Measurements from ENCODE around the gene CCL3.
A peak's percentile ranks its signal among the peaks of the same experiment; 100 is the strongest.
"Not testable (repeated sequence)": the region's sequence is repeated elsewhere in the genome, so short reads cannot be mapped to it uniquely, and the experiment has no call there.

Gene CCL3

DNA sequence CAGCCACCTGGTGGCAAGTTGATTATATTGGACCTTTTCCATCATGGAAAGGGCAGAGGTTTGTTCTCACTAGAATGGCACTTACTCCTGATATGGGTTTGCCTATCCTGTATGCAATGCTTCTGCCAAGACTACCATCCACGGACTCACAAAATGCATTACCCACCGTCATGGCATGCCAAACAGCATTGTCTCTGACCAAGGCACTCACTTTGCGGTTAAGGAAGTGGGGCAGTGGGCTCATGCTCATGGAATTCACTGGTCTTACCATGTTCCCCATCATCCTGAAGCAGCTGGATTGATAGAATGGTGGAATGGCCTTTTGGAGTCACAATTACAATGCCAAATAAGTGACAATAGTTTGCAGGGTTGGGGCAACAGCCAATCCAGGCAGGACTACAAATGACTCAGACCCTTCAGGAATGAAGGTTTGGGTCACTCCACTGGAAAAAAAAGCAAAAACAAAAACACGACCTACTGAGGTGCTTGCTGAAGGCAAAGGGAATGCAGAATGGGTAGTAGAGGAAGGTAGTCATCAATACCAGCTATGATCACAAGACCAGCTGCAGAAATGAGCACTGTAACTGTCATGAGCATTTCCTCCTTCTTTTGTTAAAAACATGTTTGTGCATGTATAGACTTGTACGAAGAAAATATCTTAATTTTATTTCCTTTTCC, 25.2 kb upstream of the CCL3 start:
- DNase-seq = not testable (repeated sequence)

DNA sequence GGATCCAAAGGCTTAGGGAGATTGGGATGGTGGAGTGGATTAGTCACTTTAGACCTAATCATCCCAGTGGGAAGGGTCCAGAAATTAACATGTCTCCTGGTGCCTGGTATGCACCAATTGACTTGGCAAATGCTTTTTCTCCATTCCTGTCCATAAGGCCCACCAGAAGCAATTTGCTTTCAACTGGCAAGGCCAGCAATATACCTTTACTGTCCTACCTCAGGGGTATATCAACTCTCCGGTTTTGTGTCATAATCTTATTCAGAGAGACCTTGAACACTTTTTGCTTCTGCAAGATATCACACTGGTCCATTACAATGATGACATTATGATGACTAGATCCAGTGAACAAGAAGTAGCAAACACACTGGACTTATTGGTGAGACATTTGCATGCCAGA, 23.2 kb upstream of the CCL3 start:
- not testable (repeated sequence) for DNase-seq

DNA sequence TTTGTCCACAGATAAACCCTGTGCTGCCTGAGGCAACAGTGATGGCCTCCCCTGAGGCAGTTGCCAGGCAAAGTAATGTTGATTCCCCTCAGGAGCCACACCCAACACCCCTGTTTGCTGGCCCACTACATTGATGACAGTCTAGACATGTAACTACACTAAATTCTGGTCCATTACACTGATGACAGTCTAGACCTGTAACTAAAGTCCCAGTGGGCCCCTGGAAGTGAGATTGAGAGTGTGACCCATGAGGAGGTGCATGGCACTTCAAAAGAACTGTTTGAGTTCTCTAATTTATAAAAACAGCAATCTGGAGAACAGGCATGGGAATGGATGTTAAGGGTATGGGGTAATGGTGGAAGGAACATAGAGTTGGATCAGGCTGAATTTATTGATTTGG, 22.6 kb upstream of the CCL3 start:
- DNase-seq = no peak

- no peak for DNase-seq
These were observed 21.1 kb upstream of the CCL3 start for GRCh38 chr17:36111068-36111490.

DNA sequence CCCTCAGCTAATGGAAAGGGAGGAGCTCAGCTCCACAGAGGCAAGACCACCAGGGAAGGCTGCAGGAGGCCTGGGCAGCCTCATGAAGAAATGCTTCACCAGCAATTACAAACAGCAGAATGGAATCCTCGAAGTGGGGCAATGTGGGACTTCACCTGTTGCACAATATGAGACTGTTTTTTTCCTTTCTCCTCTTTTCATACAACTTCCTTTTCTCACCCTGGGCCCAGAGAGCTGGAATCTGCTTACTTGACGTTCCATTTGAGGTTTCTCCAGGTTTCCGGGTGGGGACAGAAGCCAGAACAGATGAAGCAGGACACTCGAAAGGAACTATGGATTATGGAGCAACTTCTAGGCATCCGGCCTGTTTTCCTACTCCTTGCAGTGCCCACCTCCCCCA, 18.3 kb upstream of the CCL3 start:
- DNase-seq = not testable (repeated sequence)

- peak; percentile 46 for DNase-seq
These were observed 17.7 kb upstream of the CCL3 start for GRCh38 chr17:36107660-36108059.

- no peak for DNase-seq
These were observed 16.5 kb upstream of the CCL3 start for GRCh38 chr17:36106493-36106835.

GRCh38 chr17:36105781-36106492, 16.0 kb upstream of the CCL3 start:
- DNase-seq = peak; percentile 36

DNA sequence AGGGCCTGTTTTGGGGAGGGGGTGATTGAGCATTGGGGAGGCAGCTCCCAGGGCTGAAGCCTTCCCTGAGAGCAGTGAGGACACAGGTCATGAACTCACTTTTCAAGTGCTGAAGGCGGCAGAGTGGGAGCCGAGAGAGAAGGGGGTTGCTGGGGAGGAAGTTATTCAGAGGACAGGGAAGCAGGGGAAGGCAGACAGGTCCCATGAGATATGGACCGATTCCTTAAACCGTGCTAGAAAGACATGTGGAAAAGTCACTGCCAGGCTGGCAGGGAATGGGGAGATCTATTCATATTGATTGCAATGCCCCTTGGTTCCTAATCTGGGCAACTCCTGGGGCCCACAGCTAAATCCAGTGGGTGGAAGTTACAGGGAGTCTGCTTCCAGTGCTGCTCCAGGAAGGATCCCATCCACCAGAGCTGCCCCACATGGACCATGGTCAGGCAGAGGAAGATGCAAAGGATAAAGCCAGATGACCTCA, 14.8 kb upstream of the CCL3 start:
- peak; percentile 8 for DNase-seq

DNA sequence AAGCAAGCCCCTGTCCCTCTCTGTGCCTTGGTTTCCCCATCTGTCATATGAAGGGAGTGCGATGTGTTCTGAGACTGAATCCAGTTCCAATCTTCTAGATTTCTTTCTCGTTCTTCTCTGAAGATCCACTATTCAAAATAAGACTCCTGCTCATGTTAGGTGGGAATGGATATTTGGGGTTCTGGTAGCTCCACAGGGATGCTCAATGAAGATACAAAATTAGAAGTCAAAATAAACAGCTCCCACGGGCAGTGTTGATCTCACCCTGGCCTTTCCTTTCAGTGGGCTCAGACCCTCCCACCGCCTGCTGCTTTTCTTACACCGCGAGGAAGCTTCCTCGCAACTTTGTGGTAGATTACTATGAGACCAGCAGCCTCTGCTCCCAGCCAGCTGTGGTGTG, 14.3 kb upstream of the CCL3 start:
- not testable (repeated sequence) for DNase-seq

DNA sequence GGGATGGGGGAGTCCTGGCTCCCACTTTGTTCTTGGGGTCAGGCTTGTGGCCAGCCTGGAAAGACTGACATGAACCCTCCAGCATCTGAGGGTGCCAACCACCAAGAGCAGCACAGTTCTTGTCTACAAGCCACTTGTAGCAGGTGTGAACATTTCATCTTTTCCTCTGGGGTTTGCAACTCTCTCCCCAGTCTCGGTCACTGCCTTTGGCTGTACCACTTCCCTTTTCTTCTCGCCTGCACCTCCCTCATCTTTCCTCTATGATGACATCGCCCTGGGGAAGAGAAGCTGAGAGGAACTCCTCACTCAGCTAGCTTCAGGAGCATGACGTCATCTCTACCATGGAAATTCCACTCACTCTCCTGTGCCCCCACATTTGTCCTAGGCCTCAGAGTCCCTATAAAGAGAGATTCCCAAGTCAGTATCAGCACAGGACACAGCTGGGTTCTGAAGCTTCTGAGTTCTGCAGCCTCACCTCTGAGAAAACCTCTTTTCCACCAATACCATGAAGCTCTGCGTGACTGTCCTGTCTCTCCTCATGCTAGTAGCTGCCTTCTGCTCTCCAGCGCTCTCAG, 13.5 kb upstream of the CCL3 start, which contains the start of gene CCL4:
Gene CCL4 (plus strand): TSS at position 427 of the 575 bp plus-strand sequence. CDS start 79 bp downstream, at position 506.
- peak; percentile 67 for DNase-seq

GRCh38 chr17:36099004-36099403, 9.1 kb upstream of the CCL3 start:
- DNase-seq = not testable (repeated sequence)

DNA sequence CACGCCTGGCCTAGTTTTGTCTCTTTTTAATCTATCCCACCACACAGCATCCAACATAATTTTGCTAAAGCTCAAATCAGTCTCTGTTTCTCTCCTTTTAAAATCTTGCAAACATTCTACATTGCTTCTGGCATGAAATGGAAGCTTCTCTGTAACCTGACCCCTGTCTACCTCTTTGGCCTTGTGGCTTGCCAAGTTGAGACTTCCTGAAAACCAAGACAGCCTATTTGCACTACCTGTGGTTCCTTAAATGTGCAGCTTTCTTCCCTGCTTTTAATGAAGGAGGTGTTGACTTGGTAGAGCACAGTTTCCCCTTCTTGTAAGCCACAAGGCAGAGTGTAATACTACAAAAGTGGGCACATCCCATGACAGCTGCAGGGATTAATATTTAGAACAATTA, 6.0 kb upstream of the CCL3 start:
- no peak for DNase-seq

DNA sequence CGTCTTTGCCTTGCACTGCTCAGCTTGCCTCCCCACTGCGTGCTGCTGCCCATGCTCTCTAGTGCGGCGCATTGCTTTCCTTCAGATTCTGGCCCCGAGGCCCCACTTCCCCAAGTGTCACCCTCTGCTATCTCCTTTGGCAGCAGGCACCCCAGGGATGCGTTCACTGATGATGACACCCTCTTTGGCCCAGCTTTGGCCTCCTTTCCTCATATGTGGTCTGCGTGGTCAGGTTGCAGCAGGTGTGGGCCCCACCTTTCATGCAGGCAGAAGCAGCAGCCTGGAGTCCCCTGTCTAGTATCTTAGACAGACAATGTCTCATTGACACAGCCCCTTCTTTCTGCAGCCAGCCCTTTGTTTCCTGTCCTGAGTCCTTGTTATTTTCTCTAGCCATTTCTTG, 4.8 kb upstream of the CCL3 start:
- DNase-seq = no peak

- DNase-seq = no peak
These were observed 4.3 kb upstream of the CCL3 start for GRCh38 chr17:36094232-36094631.

- not testable (repeated sequence) for DNase-seq
These were observed 2.8 kb upstream of the CCL3 start for GRCh38 chr17:36092715-36093114.

- DNase-seq = peak; percentile 45
These were observed 2.3 kb upstream of the CCL3 start for GRCh38 chr17:36092230-36092629.

- DNase-seq = no peak
These were observed 541 bp downstream of the CCL3 start for GRCh38 chr17:36089339-36089865.

- DNase-seq = no peak
These were observed 1.1 kb downstream of the CCL3 start for GRCh38 chr17:36088670-36089338.

DNA sequence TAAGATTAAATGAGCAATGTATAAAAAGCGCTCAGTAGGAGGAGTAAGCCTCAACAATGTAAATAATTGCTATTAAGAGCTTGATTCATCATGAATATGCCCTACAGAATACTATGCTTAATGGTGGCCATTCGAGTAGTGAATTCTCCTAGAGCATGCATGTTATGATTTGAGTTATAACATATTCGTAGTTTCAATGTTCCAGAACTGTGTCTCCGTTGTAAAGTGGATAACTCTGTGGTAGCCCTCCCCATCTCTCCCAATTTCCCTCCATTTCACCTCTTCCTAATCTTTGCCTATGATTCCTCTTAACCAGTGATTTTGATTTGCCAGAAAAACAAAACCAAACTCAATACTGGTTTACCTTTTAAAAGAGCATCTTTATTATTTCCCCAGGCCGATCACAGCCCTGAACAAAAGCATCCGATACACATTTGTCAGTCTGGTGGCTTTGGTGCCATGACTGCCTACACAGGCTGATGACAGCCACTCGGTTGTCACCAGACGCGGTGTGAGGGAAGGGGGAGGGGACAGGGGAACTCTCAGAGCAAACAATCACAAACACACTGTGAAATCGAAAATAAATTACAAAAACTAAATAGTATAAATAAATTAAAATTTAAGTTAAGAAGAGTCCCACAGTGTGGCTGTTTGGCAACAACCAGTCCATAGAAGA, 1.9 kb downstream of the CCL3 start:
- peak; percentile 62 for DNase-seq

DNA sequence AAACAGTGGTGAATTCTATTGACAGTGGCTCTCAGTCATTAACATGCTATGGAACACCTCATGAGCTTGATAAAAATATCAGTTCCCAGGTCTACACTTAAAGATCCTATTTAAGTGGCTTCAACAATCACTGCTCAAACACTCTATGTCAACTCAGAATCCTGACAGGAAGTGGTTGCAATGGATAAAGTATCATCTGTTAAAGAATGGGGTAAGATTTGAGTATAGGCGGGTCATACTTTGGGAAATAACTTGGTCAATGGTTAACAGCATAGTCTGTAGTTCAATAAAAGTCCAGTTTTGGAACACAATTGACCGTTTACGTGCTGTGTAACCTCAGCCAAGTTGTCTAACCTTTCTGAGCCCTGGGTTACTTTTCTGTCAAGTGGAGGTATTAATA, 2.5 kb downstream of the CCL3 start:
- not testable (repeated sequence) for DNase-seq

DNA sequence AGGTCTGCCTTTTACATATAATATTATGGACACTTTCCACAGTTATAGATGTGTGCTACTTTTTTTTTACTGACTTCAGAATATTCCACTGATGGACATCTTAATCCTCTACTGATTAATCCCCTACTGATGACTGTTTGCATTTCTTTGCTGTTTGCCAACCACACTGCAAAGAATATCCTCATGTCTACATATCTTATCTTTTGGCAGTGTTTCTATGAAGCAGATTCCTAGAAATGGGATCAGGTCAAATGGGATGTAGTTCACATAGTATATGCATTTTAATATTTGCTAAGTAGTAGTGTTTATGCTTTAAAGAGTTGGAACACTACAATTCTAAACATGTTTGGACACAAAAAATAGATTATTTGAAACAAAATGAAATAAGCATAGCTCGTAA, 3.2 kb downstream of the CCL3 start:
- no peak for DNase-seq

DNA sequence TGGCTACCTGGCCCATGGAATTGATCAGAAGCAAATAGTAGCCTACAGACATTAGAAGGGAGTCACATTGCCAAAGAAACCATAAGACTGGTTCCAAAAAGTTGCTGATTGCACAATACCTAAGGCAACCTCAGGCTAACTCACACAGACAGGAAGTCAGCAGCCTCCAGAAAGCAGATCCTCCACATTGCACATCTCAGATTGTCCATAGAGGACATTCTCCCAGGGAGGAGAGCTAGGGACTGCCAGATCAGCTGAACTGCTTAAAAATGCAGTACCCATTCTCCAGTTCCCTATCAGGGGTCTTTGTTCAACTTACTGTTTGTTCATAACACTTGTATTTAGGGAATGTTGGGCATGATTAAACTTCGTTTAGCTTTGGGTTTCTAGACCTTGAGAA, 4.2 kb downstream of the CCL3 start:
- DNase-seq = peak; percentile 33

All from CD4-positive, alpha-beta T cell treated with Interleukin-17A for 1 hour (primary cell).